HCT116 (cell line): ENCODE data around the gene OR52L1.

Experiments used
- ELF1 ChIP-seq: IDR thresholded peaks from 2 replicates; pipeline ENCODE4 v1.6.1; 2012; ENCODE audit warnings: low read depth, borderline replicate concordance
- POLR2AphosphoS5 ChIP-seq: IDR thresholded peaks from 2 replicates; pipeline ENCODE4 v1.6.1; 2011; ENCODE audit warnings: mild to moderate bottlenecking, low read depth, low read length, moderate library complexity
- YY1 ChIP-seq: IDR thresholded peaks from 2 replicates; pipeline ENCODE4 v1.6.1; 2011; ENCODE audit warnings: low read length, low read depth, moderate library complexity, mild to moderate bottlenecking; ENCODE audit not compliant: insufficient replicate concordance; ENCODE audit errors: extremely low read depth
- TF ChIP-seq, protein P1 (sequence below), 3 experiments: fragments of 200-600 bp in 1 of 3; sonication (generic) in 1 of 3; IDR thresholded peaks in 2 of 3; conservative IDR thresholded peaks in 1 of 3; 2 replicates each; pipeline ENCODE4 v1.5.1; 2012 to 2017; ENCODE audit warnings: low read depth in 2 of 3, low read length in 2 of 3, antibody characterized with exemption in 1 of 3, borderline replicate concordance in 1 of 3, control low read depth in 1 of 3, mild to moderate bottlenecking in 1 of 3, mixed read lengths in 1 of 3, mixed run types in 1 of 3, moderate library complexity in 1 of 3; ENCODE audit not compliant: insufficient read depth in 1 of 3

DNA sequence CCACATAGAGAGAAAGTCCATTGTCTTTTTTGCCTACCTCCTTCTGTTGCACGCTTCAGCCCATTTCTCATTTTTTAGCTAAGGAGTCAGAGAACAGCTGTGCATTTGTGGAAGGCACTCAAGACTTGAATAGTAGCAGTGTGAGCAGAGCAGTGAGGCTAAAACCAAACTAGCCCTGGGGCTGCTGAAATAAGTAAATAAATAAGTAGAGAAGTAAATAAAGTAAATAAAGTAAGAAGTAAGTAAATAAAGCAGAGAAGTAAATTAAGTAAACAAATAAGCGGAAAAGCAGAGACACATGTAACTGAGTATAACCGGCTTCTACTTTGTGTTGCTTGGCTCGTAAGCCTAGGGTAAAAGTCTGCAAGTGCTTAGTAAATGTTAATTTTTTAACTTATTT, 2.4 kb upstream of the OR52L1 start:
- TF ChIP-seq, protein P1, sequence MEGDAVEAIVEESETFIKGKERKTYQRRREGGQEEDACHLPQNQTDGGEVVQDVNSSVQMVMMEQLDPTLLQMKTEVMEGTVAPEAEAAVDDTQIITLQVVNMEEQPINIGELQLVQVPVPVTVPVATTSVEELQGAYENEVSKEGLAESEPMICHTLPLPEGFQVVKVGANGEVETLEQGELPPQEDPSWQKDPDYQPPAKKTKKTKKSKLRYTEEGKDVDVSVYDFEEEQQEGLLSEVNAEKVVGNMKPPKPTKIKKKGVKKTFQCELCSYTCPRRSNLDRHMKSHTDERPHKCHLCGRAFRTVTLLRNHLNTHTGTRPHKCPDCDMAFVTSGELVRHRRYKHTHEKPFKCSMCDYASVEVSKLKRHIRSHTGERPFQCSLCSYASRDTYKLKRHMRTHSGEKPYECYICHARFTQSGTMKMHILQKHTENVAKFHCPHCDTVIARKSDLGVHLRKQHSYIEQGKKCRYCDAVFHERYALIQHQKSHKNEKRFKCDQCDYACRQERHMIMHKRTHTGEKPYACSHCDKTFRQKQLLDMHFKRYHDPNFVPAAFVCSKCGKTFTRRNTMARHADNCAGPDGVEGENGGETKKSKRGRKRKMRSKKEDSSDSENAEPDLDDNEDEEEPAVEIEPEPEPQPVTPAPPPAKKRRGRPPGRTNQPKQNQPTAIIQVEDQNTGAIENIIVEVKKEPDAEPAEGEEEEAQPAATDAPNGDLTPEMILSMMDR (IDR thresholded peaks at IDR 0.05 in 2 of 3, conservative IDR thresholded peaks at IDR 0.05 in 1 of 3; ENCODE audit: borderline replicate concordance in 1 of 3, insufficient read depth in 1 of 3, low read depth in 2 of 3, low read length in 2 of 3): no peak
- TF ChIP-seq YY1: no peak
- no peak for TF ChIP-seq ELF1
- no peak for TF ChIP-seq POLR2AphosphoS5
